BE2C (cell line): ENCODE data around the gene GPR39.

Experiments used
- DNase-seq: peaks from one replicate; pipeline ENCODE4 v3.0.0-alpha.2; 2020
- H3K27me3 ChIP-seq: fragments of 250-450 bp; sonication (Bioruptor Pico); 2 replicates; pipeline ENCODE4 v1.5.1; 2020; ENCODE audit warnings: mild to moderate bottlenecking
- H3K36me3 ChIP-seq: fragments of 250-450 bp; sonication (Bioruptor Pico); 2 replicates; pipeline ENCODE4 v1.5.1; 2020; ENCODE audit warnings: mild to moderate bottlenecking
- H3K4me1 ChIP-seq: fragments of 250-450 bp; sonication (Bioruptor Pico); 2 replicates; pipeline ENCODE4 v1.5.1; 2020
- H3K4me3 ChIP-seq: 2 replicates; pipeline ENCODE4 v1.5.1; 2011; ENCODE audit warnings: low read depth, low read length
- H3K9me3 ChIP-seq: fragments of 250-450 bp; sonication (Bioruptor Pico); 2 replicates; pipeline ENCODE4 v1.5.1; 2020
- CTCF ChIP-seq: IDR thresholded peaks from 2 replicates; pipeline ENCODE4 v1.5.1; 2012; ENCODE audit warnings: mild to moderate bottlenecking, low read depth, low read length

The GPR39 gene

GRCh38 chr2:132599556-132599955, 183.0 kb downstream of the GPR39 start:
- no peaks in the 10 kb centered on the region for H3K4me1 ChIP-seq
- H3K36me3 ChIP-seq = no peaks in the 10 kb centered on the region
- no peak for DNase-seq
- no peaks in the 10 kb centered on the region for H3K27me3 ChIP-seq
- no peak for TF ChIP-seq CTCF
- no peak overlapping the region for H3K4me3 ChIP-seq
- no peaks in the 10 kb centered on the region for H3K9me3 ChIP-seq

GRCh38 chr2:132604561-132604960, 188.0 kb downstream of the GPR39 start:
- no peak for TF ChIP-seq CTCF
- DNase-seq = no peak
- Histone ChIP-seq H3K4me3 (no peak overlapping the region), H3K36me3 (no peaks in the 10 kb centered on the region), H3K9me3 (no peaks in the 10 kb centered on the region), H3K27me3 (no peaks in the 10 kb centered on the region), H3K4me1 (no peaks in the 10 kb centered on the region)

GRCh38 chr2:132605236-132606180, 188.9 kb downstream of the GPR39 start:
- H3K36me3 ChIP-seq = no peaks in the 10 kb centered on the region
- no peak for DNase-seq
- no peaks in the 10 kb centered on the region for H3K27me3 ChIP-seq
- H3K4me1 ChIP-seq = no peaks in the 10 kb centered on the region
- H3K4me3 ChIP-seq = no peak overlapping the region
- TF ChIP-seq CTCF = no peak
- no peaks in the 10 kb centered on the region for H3K9me3 ChIP-seq

- no peaks in the 10 kb centered on the region for H3K9me3 ChIP-seq
- no peaks in the 10 kb centered on the region for H3K4me1 ChIP-seq
- no peak for TF ChIP-seq CTCF
- no peak overlapping the region for H3K4me3 ChIP-seq
- DNase-seq = no peak
- H3K36me3 ChIP-seq = no peaks in the 10 kb centered on the region
- no peaks in the 10 kb centered on the region for H3K27me3 ChIP-seq
Measured at GRCh38 chr2:132606649-132607048, 190.0 kb downstream of the GPR39 start.

- H3K4me1 ChIP-seq = no peaks in the 10 kb centered on the region
- no peaks in the 10 kb centered on the region for H3K27me3 ChIP-seq
- H3K4me3 ChIP-seq = no peak overlapping the region
- TF ChIP-seq CTCF = no peak
- H3K36me3 ChIP-seq = no peaks in the 10 kb centered on the region
- no peaks in the 10 kb centered on the region for H3K9me3 ChIP-seq
- no peak for DNase-seq
Measured at GRCh38 chr2:132607426-132608090, 191.0 kb downstream of the GPR39 start.

- DNase-seq = no peak
- Histone ChIP-seq H3K27me3 (no peaks in the 10 kb centered on the region), H3K4me3 (no peak overlapping the region), H3K36me3 (no peaks in the 10 kb centered on the region), H3K4me1 (no peaks in the 10 kb centered on the region), H3K9me3 (no peaks in the 10 kb centered on the region)
- TF ChIP-seq CTCF = no peak
Measured at GRCh38 chr2:132608311-132608710, 191.7 kb downstream of the GPR39 start.
